ENCODE results near the gene SLC35A3. TPM values are rescaled to one million over a fixed set of nuclear protein-coding genes. Genes with fewer than 3 reads are reported as not detected.

SLC35A3 gene
- total RNA-seq, 3 donors from 2014 or later (not counting 1 experiment from before 2014, with no cell fraction given): 40.2 to 49.8 (median 43.1) TPM

DNA sequence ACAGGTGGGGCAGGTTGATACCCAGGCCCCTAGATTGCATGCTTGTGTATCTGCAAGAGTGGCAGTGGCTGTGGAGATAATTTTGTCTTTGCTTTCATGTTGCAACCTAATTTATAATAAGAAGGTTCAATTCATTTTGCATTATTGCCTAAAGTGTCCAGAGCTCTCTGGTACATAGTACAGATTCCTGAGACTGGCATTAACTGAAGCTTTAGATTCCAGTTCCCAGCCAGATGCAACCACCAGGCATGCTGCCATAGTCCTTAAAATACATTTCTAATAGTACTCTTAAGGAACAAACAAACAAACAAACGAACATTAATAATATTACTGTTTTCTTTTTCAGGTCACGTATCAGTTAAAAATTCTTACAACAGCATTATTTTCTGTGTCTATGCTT lies 36.9 kb downstream of the SLC35A3 start:
- H3K9me3 Mint-ChIP-seq: peaks cover 5 to 6% of the 10 kb centered on the region in 2 donors
- intact Hi-C loops (cut with micrococcal nuclease): no loop called here
- no peak overlapping the region for H3K27ac ChIP-seq (ENCODE audit: low read length)
- no peak overlapping the region for H3K27ac Mint-ChIP-seq
- H3K36me3 Mint-ChIP-seq: peaks cover 14% of the 10 kb centered on the region
- no peak for ATAC-seq
- no peak overlapping the region for H3K4me3 ChIP-seq (ENCODE audit: low read length)
- no peaks in the 10 kb centered on the region for H3K27me3 Mint-ChIP-seq (ENCODE audit: low read depth in 2 of 2)
- TF ChIP-seq, protein P1, sequence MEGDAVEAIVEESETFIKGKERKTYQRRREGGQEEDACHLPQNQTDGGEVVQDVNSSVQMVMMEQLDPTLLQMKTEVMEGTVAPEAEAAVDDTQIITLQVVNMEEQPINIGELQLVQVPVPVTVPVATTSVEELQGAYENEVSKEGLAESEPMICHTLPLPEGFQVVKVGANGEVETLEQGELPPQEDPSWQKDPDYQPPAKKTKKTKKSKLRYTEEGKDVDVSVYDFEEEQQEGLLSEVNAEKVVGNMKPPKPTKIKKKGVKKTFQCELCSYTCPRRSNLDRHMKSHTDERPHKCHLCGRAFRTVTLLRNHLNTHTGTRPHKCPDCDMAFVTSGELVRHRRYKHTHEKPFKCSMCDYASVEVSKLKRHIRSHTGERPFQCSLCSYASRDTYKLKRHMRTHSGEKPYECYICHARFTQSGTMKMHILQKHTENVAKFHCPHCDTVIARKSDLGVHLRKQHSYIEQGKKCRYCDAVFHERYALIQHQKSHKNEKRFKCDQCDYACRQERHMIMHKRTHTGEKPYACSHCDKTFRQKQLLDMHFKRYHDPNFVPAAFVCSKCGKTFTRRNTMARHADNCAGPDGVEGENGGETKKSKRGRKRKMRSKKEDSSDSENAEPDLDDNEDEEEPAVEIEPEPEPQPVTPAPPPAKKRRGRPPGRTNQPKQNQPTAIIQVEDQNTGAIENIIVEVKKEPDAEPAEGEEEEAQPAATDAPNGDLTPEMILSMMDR (IDR thresholded peaks at IDR 0.05): no peak
- H3K4me3 Mint-ChIP-seq: no peak overlapping the region
- WGBS (ENCODE audit: insufficient coverage): no CpG with 5 or more reads among the region's 2 CpGs
- H3K4me1 ChIP-seq (ENCODE audit: control insufficient read depth, insufficient read depth, low read length): no peaks in the 10 kb centered on the region
- peaks cover 8% of the 10 kb centered on the region for H3K9me3 ChIP-seq (ENCODE audit: control insufficient read depth, insufficient read depth, low read length)
- peaks cover 4 to 21% of the 10 kb centered on the region in 2 donors for H3K4me1 Mint-ChIP-seq
- DNase-seq: no peak
- H3K36me3 ChIP-seq (ENCODE audit: control insufficient read depth, insufficient read depth, low read length): peaks cover 18% of the 10 kb centered on the region
- no peaks in the 10 kb centered on the region for H3K27me3 ChIP-seq (ENCODE audit: control insufficient read depth, insufficient read depth, low read length)

DNA sequence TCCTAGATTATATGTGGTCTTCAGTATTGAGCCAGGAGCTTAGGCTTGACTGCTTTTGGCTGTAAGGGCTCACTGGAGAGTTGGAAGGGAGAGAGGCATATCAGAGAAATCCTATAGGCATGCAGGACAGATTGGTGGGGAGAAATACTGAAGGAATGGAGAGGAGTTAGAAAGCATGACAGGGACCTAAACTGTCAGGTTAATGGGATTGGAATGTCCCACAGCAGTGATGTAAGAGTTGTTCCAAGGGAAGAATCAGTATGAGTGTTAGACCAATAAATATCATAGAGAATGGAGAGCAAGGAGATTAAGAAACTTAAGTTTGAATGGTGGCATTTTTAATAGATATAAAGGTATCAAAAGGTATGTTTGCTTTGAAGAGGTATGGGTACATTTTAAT lies 39.7 kb downstream of the SLC35A3 start:
- Histone ChIP-seq H3K4me1 (ENCODE audit: control insufficient read depth, insufficient read depth, low read length) (no peaks in the 10 kb centered on the region), H3K4me3 (ENCODE audit: low read length) (no peak overlapping the region), H3K27ac (ENCODE audit: low read length) (no peak overlapping the region), H3K9me3 (ENCODE audit: control insufficient read depth, insufficient read depth, low read length) (peaks cover 8% of the 10 kb centered on the region), H3K27me3 (ENCODE audit: control insufficient read depth, insufficient read depth, low read length) (no peaks in the 10 kb centered on the region), H3K36me3 (ENCODE audit: control insufficient read depth, insufficient read depth, low read length) (peaks cover 24% of the 10 kb centered on the region)
- TF ChIP-seq, protein P1 (IDR thresholded peaks at IDR 0.05): no peak
- ATAC-seq (no peak), DNase-seq (no peak)
- H3K9me3 Mint-ChIP-seq: peaks cover 5 to 6% of the 10 kb centered on the region in 2 donors
- H3K4me3 Mint-ChIP-seq: no peak overlapping the region
- intact Hi-C loops (cut with micrococcal nuclease): no loop called here
- no peaks in the 10 kb centered on the region for H3K27me3 Mint-ChIP-seq (ENCODE audit: low read depth in 2 of 2)
- peak overlapping the region in 1 of 2 donors; percentile 4 for H3K27ac Mint-ChIP-seq
- H3K4me1 Mint-ChIP-seq: no peaks in the 10 kb centered on the region
- H3K36me3 Mint-ChIP-seq: peaks cover 14% of the 10 kb centered on the region

DNA sequence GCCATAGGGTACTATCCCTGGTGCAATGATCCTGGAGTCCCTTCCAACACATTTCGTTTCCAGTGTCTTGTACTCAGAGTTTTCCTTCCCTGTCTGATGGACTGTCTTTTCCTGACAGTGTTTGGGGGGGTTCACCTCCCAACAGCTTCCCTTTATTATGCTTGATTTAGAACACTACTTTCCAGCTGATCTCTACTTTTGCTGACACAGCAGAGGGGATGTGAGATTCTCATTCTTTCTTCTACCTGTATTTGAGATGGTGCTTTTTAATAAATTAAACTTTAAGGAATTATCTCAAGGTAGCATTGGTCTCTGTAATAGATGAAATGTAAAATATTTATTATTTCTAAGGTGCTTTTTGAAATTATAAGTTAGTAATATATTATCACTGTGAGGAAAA lies 41.0 kb downstream of the SLC35A3 start:
- H3K27ac Mint-ChIP-seq: no peak overlapping the region
- TF ChIP-seq, protein P1 (IDR thresholded peaks at IDR 0.05): no peak
- H3K36me3 Mint-ChIP-seq: peaks cover 3% of the 10 kb centered on the region
- peaks cover 3% of the 10 kb centered on the region for H3K9me3 ChIP-seq (ENCODE audit: control insufficient read depth, insufficient read depth, low read length)
- H3K9me3 Mint-ChIP-seq: peaks cover under 1 to 2% of the 10 kb centered on the region in 2 donors
- H3K4me1 Mint-ChIP-seq: no peaks in the 10 kb centered on the region
- H3K4me3 Mint-ChIP-seq: no peak overlapping the region
- H3K4me1 ChIP-seq (ENCODE audit: control insufficient read depth, insufficient read depth, low read length): no peaks in the 10 kb centered on the region
- H3K4me3 ChIP-seq (ENCODE audit: low read length): no peak overlapping the region
- ATAC-seq (no peak), DNase-seq (no peak)
- H3K27me3 Mint-ChIP-seq (ENCODE audit: low read depth in 2 of 2): no peaks in the 10 kb centered on the region
- H3K36me3 ChIP-seq (ENCODE audit: control insufficient read depth, insufficient read depth, low read length): peaks cover 23% of the 10 kb centered on the region
- WGBS (ENCODE audit: insufficient coverage): 100% methylated on average over 1 of the region's 1 CpG
- intact Hi-C loops (cut with micrococcal nuclease): no loop called here
- H3K27me3 ChIP-seq (ENCODE audit: control insufficient read depth, insufficient read depth, low read length): no peaks in the 10 kb centered on the region
- no peak overlapping the region for H3K27ac ChIP-seq (ENCODE audit: low read length)

DNA sequence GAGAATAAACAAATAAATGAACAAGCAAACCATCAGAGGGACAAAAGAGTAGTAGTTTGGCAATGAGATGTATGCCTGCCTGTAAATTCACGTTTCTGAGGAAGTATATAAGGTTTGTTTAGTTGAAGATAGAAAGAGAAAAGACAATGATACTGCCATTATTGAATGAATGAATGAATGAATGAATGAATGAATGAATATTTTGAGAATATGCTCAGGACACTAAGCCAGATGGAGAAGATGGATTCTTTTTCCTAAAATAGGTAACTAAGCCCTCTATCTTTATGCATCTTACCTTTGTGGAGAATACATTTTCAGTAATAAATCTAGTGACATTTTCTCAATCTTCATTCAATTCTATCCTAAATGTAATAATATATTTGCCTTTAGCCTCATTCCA lies 49.4 kb downstream of the SLC35A3 start:
- H3K4me3 ChIP-seq (ENCODE audit: low read length): no peak overlapping the region
- no peaks in the 10 kb centered on the region for H3K9me3 ChIP-seq (ENCODE audit: control insufficient read depth, insufficient read depth, low read length)
- no peaks in the 10 kb centered on the region for H3K27me3 Mint-ChIP-seq (ENCODE audit: low read depth in 2 of 2)
- H3K4me1 Mint-ChIP-seq: no peaks in the 10 kb centered on the region
- H3K9me3 Mint-ChIP-seq: no peaks in the 10 kb centered on the region
- intact Hi-C loops (cut with micrococcal nuclease): no loop called here
- H3K27me3 ChIP-seq (ENCODE audit: control insufficient read depth, insufficient read depth, low read length): no peaks in the 10 kb centered on the region
- no peak overlapping the region for H3K27ac ChIP-seq (ENCODE audit: low read length)
- H3K36me3 ChIP-seq (ENCODE audit: control insufficient read depth, insufficient read depth, low read length): peaks cover 4% of the 10 kb centered on the region
- no peak overlapping the region for H3K27ac Mint-ChIP-seq
- H3K36me3 Mint-ChIP-seq: no peaks in the 10 kb centered on the region
- no peak overlapping the region for H3K4me3 Mint-ChIP-seq
- no peaks in the 10 kb centered on the region for H3K4me1 ChIP-seq (ENCODE audit: control insufficient read depth, insufficient read depth, low read length)
- no peak for DNase-seq
- TF ChIP-seq, protein P1 (IDR thresholded peaks at IDR 0.05): no peak
- no peak for ATAC-seq
- WGBS (ENCODE audit: insufficient coverage): 90% methylated on average over 1 of the region's 1 CpG

Measured in natural killer cell (primary cell).